SK-N-SH (cell line): ENCODE measurements around the gene DAB2IP. TPM values are rescaled to one million over a fixed set of nuclear protein-coding genes. Genes with fewer than 3 reads are reported as not detected.

Experiments used
- CTCF ChIA-PET: fragments of 300-600, 350-600 bp; formaldehyde crosslinking; extraction: SDS; loops from one replicate; lab custom pipeline; 2021; lab: Yijun Ruan, JAX
- POLR2A ChIA-PET: fragments of 350-600 bp; sonication (Branson Sonifier 250); formaldehyde crosslinking; extraction: SDS; loops from one replicate; lab custom pipeline; 2020; ENCODE audit warnings: antibody characterized with exemption, inconsistent platforms; lab: Yijun Ruan, JAX
- DNase-seq: peaks from one replicate; pipeline ENCODE4 v3.0.0; 2012
- H2AFZ ChIP-seq: fragments of 200-600 bp; sonication (generic); 2 replicates; pipeline ENCODE4 v1.8.1; 2016; ENCODE audit warnings: antibody characterized with exemption, mild to moderate bottlenecking, low read depth
- H3F3A ChIP-seq: fragments of 200-600 bp; sonication (generic); replicated peaks from 2 replicates; pipeline ENCODE3; 2016; ENCODE audit warnings: antibody characterized with exemption, mild to moderate bottlenecking; ENCODE audit not compliant: insufficient read depth
- H3K27ac ChIP-seq, 2 experiments: fragments of 200-500 bp in 1 of 2; fragments of 200-600 bp in 1 of 2; sonication (Bioruptor generic) in 1 of 2; sonication (generic), shearing (Covaris generic) in 1 of 2; 2 replicates each; pipeline versions ENCODE4 v1.5.1 to v1.6.1; 2014 to 2016; ENCODE audit warnings: low read depth in 2 of 2, inconsistent platforms in 1 of 2, low read length in 1 of 2, mild to moderate bottlenecking in 1 of 2, mixed read lengths in 1 of 2
- H3K27me3 ChIP-seq: fragments of 200-600 bp; sonication (generic), shearing (Covaris generic); 2 replicates; pipeline ENCODE4 v1.6.1; 2016; ENCODE audit warnings: mixed run types; ENCODE audit not compliant: insufficient read depth
- H3K36me3 ChIP-seq, 2 experiments: fragments of 200-500 bp in 1 of 2; fragments of 200-600 bp in 1 of 2; sonication (Bioruptor generic) in 1 of 2; sonication (generic) in 1 of 2; replicated peaks in 1 of 2; 2 replicates each; pipeline versions ENCODE3 to v1.5.1; 2014 to 2016; ENCODE audit warnings: low read length in 1 of 2, mild to moderate bottlenecking in 1 of 2; ENCODE audit not compliant: insufficient read depth in 2 of 2, control insufficient read depth in 1 of 2
- H3K4me1 ChIP-seq, 2 experiments: fragments of 200-500 bp in 1 of 2; fragments of 200-600 bp in 1 of 2; sonication (Bioruptor generic) in 1 of 2; sonication (generic), shearing (Covaris generic) in 1 of 2; 2 replicates each; pipeline versions ENCODE4 v1.5.1 to v1.6.1; 2014 to 2016; ENCODE audit warnings: low read depth in 1 of 2, low read length in 1 of 2, mixed run types in 1 of 2; ENCODE audit not compliant: insufficient read depth in 2 of 2, control insufficient read depth in 1 of 2
- H3K4me2 ChIP-seq: fragments of 200-600 bp; sonication (generic), shearing (Covaris generic); 2 replicates; pipeline ENCODE4 v1.6.1; 2017; ENCODE audit warnings: mixed run types
- H3K4me3 ChIP-seq, 2 experiments: fragments of 200-500 bp in 1 of 2; fragments of 200-600 bp in 1 of 2; sonication (Bioruptor generic) in 1 of 2; sonication (generic), shearing (Covaris generic) in 1 of 2; 2 replicates each; pipeline versions ENCODE4 v1.5.1 to v1.8.1; 2014 to 2016; ENCODE audit warnings: low read depth in 2 of 2, inconsistent platforms in 1 of 2, low read length in 1 of 2, mild to moderate bottlenecking in 1 of 2, mixed read lengths in 1 of 2, moderate library complexity in 1 of 2
- H3K79me2 ChIP-seq: fragments of 200-600 bp; sonication (generic); 2 replicates; pipeline ENCODE4 v1.8.1; 2017; ENCODE audit warnings: mild to moderate bottlenecking; ENCODE audit not compliant: insufficient read depth
- H3K9ac ChIP-seq: fragments of 200-600 bp; sonication (generic); 2 replicates; pipeline ENCODE4 v1.6.1; 2017; ENCODE audit warnings: mixed run types
- H3K9me2 ChIP-seq: fragments of 200-600 bp; sonication (generic); 2 replicates; pipeline ENCODE4 v1.6.1; 2017; ENCODE audit warnings: mixed run types
- H3K9me3 ChIP-seq: fragments of 200-600 bp; sonication (generic); 2 replicates; pipeline ENCODE4 v1.6.1; 2017; ENCODE audit warnings: mixed run types, mild to moderate bottlenecking, moderate library complexity
- H4K20me1 ChIP-seq: fragments of 200-600 bp; sonication (generic); 2 replicates; pipeline ENCODE4 v1.6.1; 2017; ENCODE audit warnings: mild to moderate bottlenecking, mixed run types; ENCODE audit not compliant: insufficient read depth
- ELF1 ChIP-seq: IDR thresholded peaks from 2 replicates; pipeline ENCODE4 v1.4.0; 2012
- EZH2phosphoT487 ChIP-seq: fragments of 200-600 bp; sonication (generic); IDR thresholded peaks from 2 replicates; pipeline ENCODE4 v1.6.1; 2017; ENCODE audit warnings: low read depth, mixed run types, mild to moderate bottlenecking, antibody characterized with exemption, moderate library complexity, borderline replicate concordance
- FOXJ3 ChIP-seq: sonication (generic); formaldehyde crosslinking; IDR thresholded peaks from 2 replicates; pipeline ENCODE4 v1.5.1; 2020; ENCODE audit warnings: mild to moderate bottlenecking, missing genetic modification reagents
- FOXM1 ChIP-seq: IDR thresholded peaks from 2 replicates; pipeline ENCODE4 v1.4.0; 2012; ENCODE audit warnings: low read depth, mild to moderate bottlenecking
- GABPA ChIP-seq: IDR thresholded peaks from 2 replicates; pipeline ENCODE4 v1.4.0; 2012; ENCODE audit warnings: low read depth, mild to moderate bottlenecking
- JUND ChIP-seq: IDR thresholded peaks from 2 replicates; pipeline ENCODE4 v1.4.0; 2012
- MXI1 ChIP-seq: IDR thresholded peaks from 2 replicates; pipeline ENCODE4 v1.6.1; 2012; ENCODE audit warnings: mild to moderate bottlenecking, low read depth, low read length, improper control_type of control experiment
- NFIC ChIP-seq: IDR thresholded peaks from 2 replicates; pipeline ENCODE4 v1.4.0; 2012; ENCODE audit warnings: borderline replicate concordance
- RAD21 ChIP-seq: IDR thresholded peaks from 2 replicates; pipeline ENCODE4 v1.6.1; 2012; ENCODE audit warnings: mild to moderate bottlenecking, low read length
- RXRA ChIP-seq: IDR thresholded peaks from 2 replicates; pipeline ENCODE4 v1.4.0; 2012; ENCODE audit warnings: low read depth, mild to moderate bottlenecking, borderline replicate concordance
- SMC3 ChIP-seq: IDR thresholded peaks from 2 replicates; pipeline ENCODE4 v1.6.1; 2012; ENCODE audit warnings: low read depth, low read length, improper control_type of control experiment
- TEAD4 ChIP-seq: IDR thresholded peaks from 2 replicates; pipeline ENCODE4 v1.4.0; 2012; ENCODE audit warnings: mild to moderate bottlenecking, borderline replicate concordance; ENCODE audit not compliant: insufficient read depth
- WGBS: methylation state at CpG from one replicate; pipeline ENCODE4 v1.1.6; 2017; ENCODE audit warnings: low lambda C conversion rate; 5-methylcytosine and 5-hydroxymethylcytosine counted together
- polyA plus RNA-seq, 3 experiments: library from polyadenylated mRNA; depleted of rRNA; stranded (reverse); fragments of >200 nt; gene quantifications; 2 replicates each; pipeline ENCODE4 v1.2.3, GENCODE V29; 2012
- TF ChIP-seq, protein P1 (sequence below): IDR thresholded peaks from 2 replicates; pipeline ENCODE4 v1.6.1; 2012; ENCODE audit warnings: mild to moderate bottlenecking, low read depth, low read length, moderate library complexity
- TF ChIP-seq, protein P2 (sequence below): fragments of 150-350 bp; IDR thresholded peaks from 2 replicates; pipeline ENCODE4 v1.6.1; 2017; ENCODE audit warnings: antibody characterized with exemption, low read length, low read depth, borderline replicate concordance
- TF ChIP-seq, protein P3 (sequence below): IDR thresholded peaks from 2 replicates; pipeline ENCODE4 v1.4.0; 2012; ENCODE audit warnings: low read depth
- TF ChIP-seq, protein P4 (sequence below): IDR thresholded peaks from 2 replicates; pipeline ENCODE4; 2012

The DAB2IP gene
- polyA plus RNA-seq, 1 of the 3 experiments (the other 2 are of a cell fraction), result 21.4 TPM

DNA sequence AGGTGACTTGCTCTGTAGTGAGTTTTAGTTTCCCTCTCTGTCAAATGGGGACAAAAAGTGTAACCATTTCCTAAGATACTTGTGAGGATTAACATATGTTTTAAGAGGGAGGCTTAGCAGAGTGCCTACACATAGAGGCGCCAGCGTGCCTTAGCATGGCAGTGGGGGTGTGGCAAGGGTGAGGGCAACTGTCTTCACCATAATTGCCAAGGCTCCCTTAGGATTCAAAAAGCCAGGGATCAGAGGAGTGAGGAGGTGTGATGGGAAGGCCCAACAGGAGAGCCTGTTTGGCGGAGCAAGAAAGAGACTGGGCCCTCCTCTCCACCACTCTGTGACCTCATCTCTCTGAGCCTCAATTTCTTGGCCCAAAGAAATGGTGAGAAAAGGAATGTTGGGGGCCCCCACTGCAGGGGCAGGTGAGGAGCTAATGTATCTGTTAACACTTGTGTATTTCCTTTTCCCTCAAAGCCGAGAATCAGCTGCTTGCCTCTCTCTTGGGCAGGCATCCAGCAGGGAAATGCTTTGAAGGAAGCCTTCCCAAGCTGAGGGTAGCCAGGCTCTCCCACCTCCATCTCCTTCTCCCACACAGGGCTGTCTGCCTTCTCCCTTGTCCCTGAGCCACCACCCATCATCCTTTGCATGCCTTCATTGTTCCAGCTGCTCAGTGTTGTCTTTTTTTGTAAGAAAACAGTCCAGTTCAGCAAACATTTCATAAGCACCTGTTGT, 76.0 kb downstream of the DAB2IP start:
- no peak overlapping the region for H2AFZ ChIP-seq
- H3K79me2 ChIP-seq, result peaks cover 72% of the 10 kb centered on the region
- H3K9me3 ChIP-seq, result no peaks in the 10 kb centered on the region
- ChIA-PET CTCF (interaction anchor here (1.1 to 2.6 kb wide), 7 partner anchors 13 to 230 kb away, joined by 3 to 8 read pairs (median 3); partner anchors contain the start of gene GGTA1), POLR2A (interaction anchor here (1.3 kb wide), 1 partner anchor 9 kb away, joined by 3 read pairs; no protein-coding TSS in a partner anchor)
- no peaks in the 10 kb centered on the region for H3K9me2 ChIP-seq
- 98% methylated on average over 4 of the region's 4 CpGs for WGBS
- H3K4me2 ChIP-seq, result no peak overlapping the region
- H3K36me3 ChIP-seq, result no peaks in the 10 kb centered on the region
- H3K4me1 ChIP-seq, result peaks cover 0 to 89% of the 10 kb centered on the region in 2 experiments; a peak in 1 of 4 replicates
- no peak overlapping the region for H3K9ac ChIP-seq
- TF ChIP-seq, protein P1, sequence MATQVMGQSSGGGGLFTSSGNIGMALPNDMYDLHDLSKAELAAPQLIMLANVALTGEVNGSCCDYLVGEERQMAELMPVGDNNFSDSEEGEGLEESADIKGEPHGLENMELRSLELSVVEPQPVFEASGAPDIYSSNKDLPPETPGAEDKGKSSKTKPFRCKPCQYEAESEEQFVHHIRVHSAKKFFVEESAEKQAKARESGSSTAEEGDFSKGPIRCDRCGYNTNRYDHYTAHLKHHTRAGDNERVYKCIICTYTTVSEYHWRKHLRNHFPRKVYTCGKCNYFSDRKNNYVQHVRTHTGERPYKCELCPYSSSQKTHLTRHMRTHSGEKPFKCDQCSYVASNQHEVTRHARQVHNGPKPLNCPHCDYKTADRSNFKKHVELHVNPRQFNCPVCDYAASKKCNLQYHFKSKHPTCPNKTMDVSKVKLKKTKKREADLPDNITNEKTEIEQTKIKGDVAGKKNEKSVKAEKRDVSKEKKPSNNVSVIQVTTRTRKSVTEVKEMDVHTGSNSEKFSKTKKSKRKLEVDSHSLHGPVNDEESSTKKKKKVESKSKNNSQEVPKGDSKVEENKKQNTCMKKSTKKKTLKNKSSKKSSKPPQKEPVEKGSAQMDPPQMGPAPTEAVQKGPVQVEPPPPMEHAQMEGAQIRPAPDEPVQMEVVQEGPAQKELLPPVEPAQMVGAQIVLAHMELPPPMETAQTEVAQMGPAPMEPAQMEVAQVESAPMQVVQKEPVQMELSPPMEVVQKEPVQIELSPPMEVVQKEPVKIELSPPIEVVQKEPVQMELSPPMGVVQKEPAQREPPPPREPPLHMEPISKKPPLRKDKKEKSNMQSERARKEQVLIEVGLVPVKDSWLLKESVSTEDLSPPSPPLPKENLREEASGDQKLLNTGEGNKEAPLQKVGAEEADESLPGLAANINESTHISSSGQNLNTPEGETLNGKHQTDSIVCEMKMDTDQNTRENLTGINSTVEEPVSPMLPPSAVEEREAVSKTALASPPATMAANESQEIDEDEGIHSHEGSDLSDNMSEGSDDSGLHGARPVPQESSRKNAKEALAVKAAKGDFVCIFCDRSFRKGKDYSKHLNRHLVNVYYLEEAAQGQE, result no peak
- TF ChIP-seq, protein P2, sequence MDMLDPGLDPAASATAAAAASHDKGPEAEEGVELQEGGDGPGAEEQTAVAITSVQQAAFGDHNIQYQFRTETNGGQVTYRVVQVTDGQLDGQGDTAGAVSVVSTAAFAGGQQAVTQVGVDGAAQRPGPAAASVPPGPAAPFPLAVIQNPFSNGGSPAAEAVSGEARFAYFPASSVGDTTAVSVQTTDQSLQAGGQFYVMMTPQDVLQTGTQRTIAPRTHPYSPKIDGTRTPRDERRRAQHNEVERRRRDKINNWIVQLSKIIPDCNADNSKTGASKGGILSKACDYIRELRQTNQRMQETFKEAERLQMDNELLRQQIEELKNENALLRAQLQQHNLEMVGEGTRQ, result no peak
- no peak for TF ChIP-seq RXRA
- H3K27me3 ChIP-seq, result no peaks in the 10 kb centered on the region
- peaks cover 86% of the 10 kb centered on the region for H4K20me1 ChIP-seq
- H3K4me3 ChIP-seq, result no peak overlapping the region
- no peak for DNase-seq
- H3F3A ChIP-seq, result no peaks in the 10 kb centered on the region
- H3K27ac ChIP-seq, result no peak overlapping the region; a peak in 1 of 4 replicates

DNA sequence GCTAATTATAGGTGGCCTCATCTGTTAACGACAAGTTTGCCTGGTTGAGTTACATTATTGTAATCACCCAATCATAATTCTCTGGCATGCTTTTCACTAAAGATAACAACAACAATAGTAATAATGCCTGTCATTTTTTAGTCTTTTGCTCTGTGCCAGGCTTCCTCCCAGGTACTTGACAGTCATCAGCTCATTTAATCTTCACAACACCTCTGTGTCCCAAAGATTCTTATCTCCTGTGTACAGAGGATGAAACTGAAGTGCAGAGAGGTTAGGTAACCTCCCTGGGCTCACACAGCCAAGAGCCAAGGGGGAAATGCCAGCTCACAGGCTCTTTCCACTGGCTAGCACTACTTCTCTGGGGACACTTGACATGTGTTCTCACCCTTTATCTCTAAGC, 77.5 kb downstream of the DAB2IP start:
- H3K9me3 ChIP-seq, result no peaks in the 10 kb centered on the region
- H3K9ac ChIP-seq, result no peak overlapping the region
- no peaks in the 10 kb centered on the region for H3F3A ChIP-seq
- H4K20me1 ChIP-seq, result peaks cover 92% of the 10 kb centered on the region
- no peak for DNase-seq
- WGBS, result 87% methylated on average over 1 of the region's 1 CpG
- no peak overlapping the region for H3K4me2 ChIP-seq
- ChIA-PET POLR2A (no interaction called here), CTCF (interaction anchor here (1.2 to 2.6 kb wide), 4 partner anchors 12 to 178 kb away, joined by 3 to 8 read pairs (median 4); no protein-coding TSS in a partner anchor)
- H2AFZ ChIP-seq, result no peak overlapping the region
- H3K4me3 ChIP-seq, result no peak overlapping the region
- no peaks in the 10 kb centered on the region for H3K27me3 ChIP-seq
- peaks cover 0 to 92% of the 10 kb centered on the region in 2 experiments; a peak in 1 of 4 replicates for H3K4me1 ChIP-seq
- H3K36me3 ChIP-seq, result no peaks in the 10 kb centered on the region
- H3K79me2 ChIP-seq, result peaks cover 74% of the 10 kb centered on the region
- H3K9me2 ChIP-seq, result no peaks in the 10 kb centered on the region
- H3K27ac ChIP-seq, result no peak overlapping the region; a peak in 1 of 4 replicates
- no peak for TF ChIP-seq MXI1
- TF ChIP-seq ELF1, result no peak
- TF ChIP-seq, protein P2, result no peak
- no peak for TF ChIP-seq EZH2phosphoT487
- TF ChIP-seq TEAD4, result no peak
- TF ChIP-seq SMC3, result no peak
- no peak for TF ChIP-seq RXRA
- no peak for TF ChIP-seq FOXM1
- TF ChIP-seq RAD21, result no peak
- no peak for TF ChIP-seq GABPA
- no peak for TF ChIP-seq JUND
- TF ChIP-seq, protein P3, sequence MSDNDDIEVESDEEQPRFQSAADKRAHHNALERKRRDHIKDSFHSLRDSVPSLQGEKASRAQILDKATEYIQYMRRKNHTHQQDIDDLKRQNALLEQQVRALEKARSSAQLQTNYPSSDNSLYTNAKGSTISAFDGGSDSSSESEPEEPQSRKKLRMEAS, result no peak
- TF ChIP-seq, protein P4, sequence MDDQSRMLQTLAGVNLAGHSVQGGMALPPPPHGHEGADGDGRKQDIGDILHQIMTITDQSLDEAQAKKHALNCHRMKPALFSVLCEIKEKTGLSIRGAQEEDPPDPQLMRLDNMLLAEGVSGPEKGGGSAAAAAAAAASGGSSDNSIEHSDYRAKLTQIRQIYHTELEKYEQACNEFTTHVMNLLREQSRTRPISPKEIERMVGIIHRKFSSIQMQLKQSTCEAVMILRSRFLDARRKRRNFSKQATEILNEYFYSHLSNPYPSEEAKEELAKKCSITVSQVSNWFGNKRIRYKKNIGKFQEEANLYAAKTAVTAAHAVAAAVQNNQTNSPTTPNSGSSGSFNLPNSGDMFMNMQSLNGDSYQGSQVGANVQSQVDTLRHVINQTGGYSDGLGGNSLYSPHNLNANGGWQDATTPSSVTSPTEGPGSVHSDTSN, result no peak
- TF ChIP-seq NFIC, result no peak
- no peak for TF ChIP-seq FOXJ3 (CRISPR knock-in tag)
